Tibial nerve (tissue), 4 donors: Measurements from ENCODE around the gene MCF2L. TPM values are rescaled to one million over a fixed set of nuclear protein-coding genes. Genes with fewer than 3 reads are reported as not detected.

ENCODE experiments used
- DNase-seq, 2 donors: peaks; one replicate each; pipeline ENCODE4 v3.0.0-alpha.2; 2019; ENCODE audit warnings: low spot score in 2 of 2
- H3K27ac ChIP-seq, 4 donors: fragments of 200-600 bp; sonication (generic) in 3 of 4; one replicate each; pipeline ENCODE4 v1.5.1; 2017 to 2019; ENCODE audit warnings: mild to moderate bottlenecking in 1 of 4
- H3K27me3 ChIP-seq, 2 donors: fragments of 200-600 bp; sonication (generic) in 1 of 2; one replicate each; pipeline versions ENCODE4 v1.5.1 to v1.6.0; 2017 to 2019
- H3K36me3 ChIP-seq, 3 donors: fragments of 200-600 bp; sonication (generic); one replicate each; pipeline ENCODE4 v1.5.1; 2018 to 2019
- H3K4me1 ChIP-seq, 4 donors: fragments of 200-600 bp; sonication (generic) in 3 of 4; one replicate each; pipeline ENCODE4 v1.5.1; 2017 to 2019
- H3K4me3 ChIP-seq, 4 donors: fragments of 200-600 bp; sonication (generic) in 3 of 4; one replicate each; pipeline ENCODE4 v1.5.1; 2017 to 2019; ENCODE audit warnings: mild to moderate bottlenecking in 1 of 4, moderate library complexity in 1 of 4
- H3K9me3 ChIP-seq, 4 donors: fragments of 200-600 bp; sonication (generic) in 3 of 4; one replicate each; pipeline ENCODE4 v1.5.1; 2017 to 2019
- CTCF ChIP-seq, 5 experiments: fragments of 200-600 bp in 3 of 5; fragments of 450-650 bp in 2 of 5; sonication (generic) in 3 of 5; IDR thresholded peaks; one replicate each; pipeline ENCODE4 v1.5.1; 2016 to 2019; ENCODE audit warnings: antibody characterized with exemption in 5 of 5, mild to moderate bottlenecking in 3 of 5, moderate library complexity in 2 of 5
- EP300 ChIP-seq, 2 donors: sonication (generic); formaldehyde crosslinking; IDR thresholded peaks; one replicate each; pipeline ENCODE4 v1.6.1; 2017; ENCODE audit warnings: antibody characterized with exemption in 2 of 2, mild to moderate bottlenecking in 1 of 2
- POLR2A ChIP-seq, 2 donors: fragments of 450-650 bp; IDR thresholded peaks; one replicate each; pipeline ENCODE4 v1.6.1; 2017; ENCODE audit warnings: antibody characterized with exemption in 2 of 2, mild to moderate bottlenecking in 2 of 2, moderate library complexity in 2 of 2
- WGBS, 2 donors: methylation state at CpG; one replicate each; pipeline ENCODE4 v1.1.5; 2018; 5-methylcytosine and 5-hydroxymethylcytosine counted together
- total RNA-seq, 4 donors: library from RNA; depleted of rRNA; stranded (reverse); fragments of >200 nt; gene quantifications; one replicate each; pipeline ENCODE4 v1.1.0, GENCODE V29; 2016

Gene MCF2L
- total RNA-seq, 4 donors from 2014 or later, result 30.1 to 82.6 (median 45.3) TPM

GRCh38 chr13:112974671-112975070, 5.7 kb downstream of the MCF2L start:
- no peaks in the 10 kb centered on the region for H3K36me3 ChIP-seq
- H3K9me3 ChIP-seq, result no peaks in the 10 kb centered on the region
- DNase-seq, result no peak
- peaks cover 0 to 4% (median 1%) of the 10 kb centered on the region in 4 donors for H3K4me1 ChIP-seq
- WGBS, 2 donors, result 51 to 62% methylated on average over 13 of the region's 13 CpGs
- H3K4me3 ChIP-seq, result no peak overlapping the region
- peaks cover 0 to 24% of the 10 kb centered on the region in 2 donors for H3K27me3 ChIP-seq
- TF ChIP-seq CTCF (IDR thresholded peaks at IDR 0.05), result no peak
- no peak overlapping the region for H3K27ac ChIP-seq

GRCh38 chr13:112975401-112975939, 6.5 kb downstream of the MCF2L start:
- 88 to 89% methylated on average over 21 of the region's 21 CpGs for WGBS, 2 donors
- no peak for DNase-seq
- no peak overlapping the region for H3K4me3 ChIP-seq
- TF ChIP-seq POLR2A (IDR thresholded peaks at IDR 0.05), result no peak
- no peak for TF ChIP-seq CTCF (IDR thresholded peaks at IDR 0.05)
- no peak for TF ChIP-seq EP300 (IDR thresholded peaks at IDR 0.05)
- no peaks in the 10 kb centered on the region for H3K36me3 ChIP-seq
- H3K4me1 ChIP-seq, result no peaks in the 10 kb centered on the region
- H3K27me3 ChIP-seq, result peaks cover 0 to 18% of the 10 kb centered on the region in 2 donors
- H3K9me3 ChIP-seq, result no peaks in the 10 kb centered on the region
- H3K27ac ChIP-seq, result no peak overlapping the region

DNA sequence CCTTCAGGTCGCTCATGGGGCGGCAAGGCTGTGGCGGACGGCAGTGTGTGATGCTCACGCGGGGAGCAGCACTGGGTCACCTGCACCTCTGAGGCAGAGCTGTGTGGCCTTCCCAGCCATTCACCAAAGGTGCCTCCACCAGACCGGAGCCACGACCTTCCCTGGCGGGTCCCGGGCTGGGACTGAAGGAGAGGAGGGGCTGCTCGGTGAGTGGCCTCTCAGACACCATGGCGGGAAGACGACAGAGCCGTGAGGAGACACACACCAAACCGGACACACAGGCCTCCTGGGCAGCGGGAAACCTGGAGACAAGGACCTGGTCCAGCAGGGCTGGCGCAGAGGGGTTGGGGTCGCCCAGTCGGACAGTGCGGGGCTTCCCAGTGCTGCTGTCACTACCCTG, 7.5 kb downstream of the MCF2L start:
- 90 to 91% methylated on average over 19 to 20 of the region's 20 CpGs for WGBS, 2 donors
- no peak for TF ChIP-seq CTCF (IDR thresholded peaks at IDR 0.05)
- no peak for TF ChIP-seq POLR2A (IDR thresholded peaks at IDR 0.05)
- no peak for TF ChIP-seq EP300 (IDR thresholded peaks at IDR 0.05)
- Histone ChIP-seq H3K9me3 (no peaks in the 10 kb centered on the region), H3K27me3 (peaks cover 0 to 15% of the 10 kb centered on the region in 2 donors), H3K4me1 (no peaks in the 10 kb centered on the region), H3K36me3 (no peaks in the 10 kb centered on the region), H3K4me3 (no peak overlapping the region), H3K27ac (no peak overlapping the region)
- DNase-seq, result no peak

GRCh38 chr13:112977091-112977490, 8.1 kb downstream of the MCF2L start:
- H3K36me3 ChIP-seq, result no peaks in the 10 kb centered on the region
- no peak overlapping the region for H3K27ac ChIP-seq
- no peak overlapping the region for H3K4me3 ChIP-seq
- TF ChIP-seq CTCF (IDR thresholded peaks at IDR 0.05), result no peak
- no peak for TF ChIP-seq EP300 (IDR thresholded peaks at IDR 0.05)
- TF ChIP-seq POLR2A (IDR thresholded peaks at IDR 0.05), result no peak
- 79% methylated on average over 11 of the region's 11 CpGs for WGBS, 2 donors
- no peaks in the 10 kb centered on the region for H3K9me3 ChIP-seq
- H3K4me1 ChIP-seq, result no peaks in the 10 kb centered on the region
- peaks cover 0 to 14% of the 10 kb centered on the region in 2 donors for H3K27me3 ChIP-seq
- DNase-seq, result no peak

- no peaks in the 10 kb centered on the region for H3K36me3 ChIP-seq
- 77 to 81% methylated on average over 10 of the region's 10 CpGs for WGBS, 2 donors
Measured at GRCh38 chr13:112977525-112977924, 8.5 kb downstream of the MCF2L start.

More at GRCh38 chr13:112977525-112977924, 8.5 kb downstream of the MCF2L start:
- H3K9me3 ChIP-seq, result no peaks in the 10 kb centered on the region
- DNase-seq, result no peak
- no peak overlapping the region for H3K27ac ChIP-seq
- H3K4me1 ChIP-seq, result no peaks in the 10 kb centered on the region
- H3K4me3 ChIP-seq, result no peak overlapping the region
- TF ChIP-seq CTCF (IDR thresholded peaks at IDR 0.05), result no peak
- TF ChIP-seq EP300 (IDR thresholded peaks at IDR 0.05), result no peak
- TF ChIP-seq POLR2A (IDR thresholded peaks at IDR 0.05), result no peak
- H3K27me3 ChIP-seq, result peaks cover 0 to 18% of the 10 kb centered on the region in 2 donors
